K562 (cell line): ENCODE measurements around the gene HDAC10. TPM values are rescaled to one million over a fixed set of nuclear protein-coding genes. Genes with fewer than 3 reads are reported as not detected.

Experiments
- BACH1 ChIP-seq: fragments of 200-800 bp; sonication (Bioruptor generic); IDR thresholded peaks from 2 replicates; pipeline ENCODE4 v1.6.1; 2016; ENCODE audit warnings: missing genetic modification characterization, missing compliant biosample characterization
- CREB3 ChIP-seq: fragments of 450-650 bp; conservative IDR thresholded peaks from 2 replicates; pipeline ENCODE4 v1.6.1; 2016; ENCODE audit warnings: missing genetic modification characterization, low read depth, mild to moderate bottlenecking, missing compliant biosample characterization, moderate library complexity
- ETS1 ChIP-seq: conservative IDR thresholded peaks from 2 replicates; pipeline ENCODE4 v1.6.1; 2011; ENCODE audit warnings: low read depth, mild to moderate bottlenecking, low read length; ENCODE audit not compliant: control insufficient read depth
- ETV5 ChIP-seq: sonication (generic); formaldehyde crosslinking; IDR thresholded peaks from 2 replicates; pipeline ENCODE4 v1.4.0; 2020; ENCODE audit warnings: low read depth, mild to moderate bottlenecking, missing genetic modification reagents
- FIP1L1 ChIP-seq: fragments of 200-400 bp; formaldehyde crosslinking; IDR thresholded peaks from 2 replicates; pipeline ENCODE4 v1.6.1; 2018; ENCODE audit warnings: mild to moderate bottlenecking, low read depth, low read length; ENCODE audit not compliant: poor library complexity, severe bottlenecking
- FOSL1 ChIP-seq: fragments of 200-800 bp; sonication (Bioruptor generic); conservative IDR thresholded peaks from 2 replicates; pipeline ENCODE4 v1.6.1; 2016; ENCODE audit warnings: missing genetic modification characterization, missing compliant biosample characterization
- MAX ChIP-seq: sonication (generic); formaldehyde crosslinking; IDR thresholded peaks from 2 replicates; pipeline ENCODE4 v1.9.0; 2022; ENCODE audit warnings: mild to moderate bottlenecking, missing genetic modification reagents
- MTA2 ChIP-seq: fragments of 450-650 bp; IDR thresholded peaks from 2 replicates; pipeline ENCODE4 v1.6.1; 2016; ENCODE audit warnings: low read depth
- NFYB ChIP-seq: IDR thresholded peaks from 2 replicates; pipeline ENCODE4 v1.6.1; 2011; ENCODE audit warnings: mild to moderate bottlenecking, moderate library complexity; ENCODE audit not compliant: insufficient read length; ENCODE audit errors: extremely low read depth
- TAF15 ChIP-seq: fragments of 200-400 bp; formaldehyde crosslinking; IDR thresholded peaks from 2 replicates; pipeline ENCODE4 v1.6.1; 2017; ENCODE audit warnings: mild to moderate bottlenecking, low read depth, low read length, moderate library complexity
- TBP ChIP-seq: optimal IDR thresholded peaks from 2 replicates; pipeline ENCODE3; 2011; ENCODE audit warnings: low read depth, low read length, improper control_type of control experiment
- TFAP4 ChIP-seq: sonication (generic); formaldehyde crosslinking; IDR thresholded peaks from 2 replicates; pipeline ENCODE4 v1.8.0; 2022; ENCODE audit warnings: missing genetic modification reagents, mild to moderate bottlenecking, moderate library complexity, borderline replicate concordance
- U2AF2 ChIP-seq: fragments of 200-400 bp; formaldehyde crosslinking; optimal IDR thresholded peaks from 2 replicates; pipeline ENCODE3; 2017; ENCODE audit warnings: low read depth, mild to moderate bottlenecking, low read length
- USF1 ChIP-seq: sonication (generic); formaldehyde crosslinking; IDR thresholded peaks from 2 replicates; pipeline ENCODE4 v1.9.0; 2022; ENCODE audit warnings: mild to moderate bottlenecking, missing genetic modification reagents
- XRCC4 ChIP-seq: IDR thresholded peaks from one replicate; pipeline ENCODE4 v1.6.1; 2011; ENCODE audit not compliant: insufficient read depth, insufficient read length; ENCODE audit errors: extremely low read depth
- ZNF232 ChIP-seq: sonication (generic); formaldehyde crosslinking; IDR thresholded peaks from 2 replicates; pipeline ENCODE4 v1.8.0; 2022; ENCODE audit warnings: mild to moderate bottlenecking, missing genetic modification reagents
- ZNF277 ChIP-seq: fragments of 250-450 bp; sonication (Bioruptor Pico); IDR thresholded peaks from 2 replicates; pipeline ENCODE4 v1.8.0; 2022; ENCODE audit warnings: inconsistent platforms, mild to moderate bottlenecking, moderate library complexity, borderline replicate concordance
- ZNF511 ChIP-seq: sonication (generic); formaldehyde crosslinking; IDR thresholded peaks from 2 replicates; pipeline ENCODE4 v1.8.0; 2022; ENCODE audit warnings: mild to moderate bottlenecking, missing genetic modification reagents
- ZNF717 ChIP-seq: fragments of 250-450 bp; sonication (Bioruptor Pico); IDR thresholded peaks from 2 replicates; pipeline ENCODE4 v1.5.0; 2021
- polyA plus RNA-seq, 8 experiments: library from polyadenylated mRNA; depleted of rRNA in 4 of 8; stranded (reverse) in 5 of 8; unstranded in 3 of 8; fragments of >200 nt; fragmentation: Nextera tagmentation in 2 of 8; fragmentation: Illumina TruSeq in 1 of 8; extraction: Ambion mirVana in 2 of 8; extraction: Trizol in 1 of 8; gene quantifications; 2 replicates each; pipeline versions ENCODE4 v1.2.1 to v1.2.3, GENCODE V29; 2011 to 2014; ENCODE audit warnings: inconsistent platforms in 1 of 8, missing spikeins in 1 of 8
- total RNA-seq, 7 experiments: library from RNA; depleted of rRNA in 6 of 7; stranded (reverse); fragments of >200 nt in 6 of 7; fragmentation: Illumina TruSeq in 2 of 7; extraction: Trizol in 2 of 7; gene quantifications; 2 replicates each; pipeline versions ENCODE4 v1.2.1 to v1.2.3, GENCODE V29; 2011 to 2021; ENCODE audit warnings: low replicate concordance in 1 of 7

HDAC10 gene
- total and polyA plus RNA-seq, 9 of the 15 experiments (the other 6 are each of a cell fraction or from before 2014, with no cell fraction given), result 0.10 to 44.2 (median 6.5) TPM

- no peak for TF ChIP-seq CREB3
- peak; percentile 31 for TF ChIP-seq FIP1L1
- peak; percentile 87 for TF ChIP-seq TFAP4
- no peak for TF ChIP-seq TAF15
- TF ChIP-seq USF1, result no peak
- no peak for TF ChIP-seq BACH1
- no peak for TF ChIP-seq NFYB
- 0 out of 2 replicates have a peak, but pooled peaks have one; percentile 61 for TF ChIP-seq ZNF511 (CRISPR knock-in tag)
- TF ChIP-seq ETS1, result peak; percentile 28; the same call in 1 of the 2 replicates
- TF ChIP-seq TBP, result no peak
- TF ChIP-seq ETV5, result 0 out of 2 replicates have a peak, but pooled peaks have one; percentile 34
- TF ChIP-seq MAX, result peak; percentile 72; the same call in 1 of the 2 replicates
- TF ChIP-seq MTA2, result no peak
- TF ChIP-seq ZNF717 (CRISPR knock-in tag), result no peak
- TF ChIP-seq XRCC4, result no peak
- TF ChIP-seq ZNF232 (CRISPR knock-in tag), result no peak
- no peak for TF ChIP-seq U2AF2
- no peak for TF ChIP-seq ZNF277
- no peak for TF ChIP-seq FOSL1
Observed at GRCh38 chr22:50260801-50261614, 9.9 kb upstream of the HDAC10 start (continued).
